ENCODE data around the gene NSRP1.

DNA sequence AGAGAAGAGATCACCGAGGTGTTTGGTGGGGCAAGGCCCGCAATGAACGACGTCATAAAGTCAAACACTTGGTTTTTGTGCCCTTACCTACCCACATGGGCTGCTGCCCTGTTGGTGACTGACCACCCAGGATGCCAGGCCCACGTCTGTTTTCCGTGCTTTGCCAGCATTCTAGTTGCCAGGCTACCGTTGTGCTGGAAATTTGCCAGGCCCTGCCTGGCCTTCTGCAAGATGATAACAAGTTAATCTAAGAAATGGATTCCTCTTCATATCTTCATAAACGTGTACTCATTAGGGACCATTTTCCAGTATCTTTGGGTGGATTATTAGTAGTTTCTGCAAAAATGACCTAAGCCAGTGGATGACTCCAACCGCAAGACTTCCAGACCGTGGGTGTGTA is 83.5 kb downstream of the NSRP1 start:
- TF ChIP-seq EZH2 (IDR thresholded peaks at IDR 0.05; ENCODE audit: low read length) (no peak), CTCF (optimal IDR thresholded peaks at IDR 0.05 in 1 of 3, IDR thresholded peaks at IDR 0.05 in 1 of 3, conservative IDR thresholded peaks at IDR 0.05 in 1 of 3; ENCODE audit: extremely low read depth in 1 of 3, insufficient read depth in 2 of 3, low read length in 3 of 3) (no peak)

Measured in keratinocyte (primary cell).